HepG2 (cell line): ENCODE data around the gene HRNR. TPM values are rescaled to one million over a fixed set of nuclear protein-coding genes. Genes with fewer than 3 reads are reported as not detected.
"Not testable (repeated sequence)": the region's sequence is repeated elsewhere in the genome, so short reads cannot be mapped to it uniquely, and the experiment has no call there.

Experiments used
- ATAC-seq: fragments of 200-7000 bp; cut with Tn5 transposase; 3 replicates; pipeline ENCODE4 v1.9.1; 2020; ENCODE audit warnings: mild to moderate bottlenecking, moderate library complexity
- BruUV-seq: library from RNA; stranded (reverse); fragments of 400-500 nt; replicated peaks from 2 replicates; lab custom pipeline; 2021; lab: Mats Ljungman, UMichigan
- CTCF ChIA-PET: fragments of 300-600 bp; formaldehyde crosslinking; extraction: SDS; loops from one replicate; lab custom pipeline; 2021; ENCODE audit warnings: low total read pairs, inconsistent platforms, low intra/inter-chr PET ratio; lab: Yijun Ruan, JAX
- POLR2A ChIA-PET: fragments of 350-600 bp; sonication (Branson Sonifier 250); formaldehyde crosslinking; loops from one replicate; lab custom pipeline; 2020; ENCODE audit warnings: antibody characterized with exemption, inconsistent platforms; lab: Yijun Ruan, JAX
- DNase-seq: peaks from one replicate; pipeline ENCODE4 v3.0.0-alpha.2; 2015; ENCODE audit warnings: low spot score
- FAIRE-seq: peaks from 3 replicates; lab custom pipeline; 2011; peaks lifted over from hg19 to GRCh38; lab: Jason Lieb, UNC
- H2AFZ ChIP-seq: one replicate; pipeline ENCODE4 v1.6.1; 2011; ENCODE audit warnings: low read length, inconsistent platforms
- H3K27ac ChIP-seq: fragments of 300-600 bp; 3 replicates; pipeline ENCODE4 v1.8.0; 2011; ENCODE audit warnings: mixed run types, mild to moderate bottlenecking, mixed read lengths, low read length, inconsistent platforms; ENCODE audit not compliant: insufficient read depth; ENCODE audit errors: extremely low read length
- H3K27me3 ChIP-seq, 2 experiments: fragments of 200-600 bp in 1 of 2; 2 replicates in 1 of 2; 3 replicates in 1 of 2; pipeline versions ENCODE4 v1.6.0 to v1.8.0; 2011; ENCODE audit warnings: low read length in 2 of 2, mild to moderate bottlenecking in 2 of 2, moderate library complexity in 2 of 2, inconsistent platforms in 1 of 2; ENCODE audit not compliant: insufficient read depth in 2 of 2, control insufficient read depth in 1 of 2
- H3K36me3 ChIP-seq, 2 experiments: fragments of 200-600 bp in 1 of 2; replicated peaks in 1 of 2; 2 replicates in 1 of 2; 3 replicates in 1 of 2; pipeline versions ENCODE4 v1.5.1 to v1.8.0; 2011; ENCODE audit warnings: low read length in 2 of 2, inconsistent platforms in 1 of 2; ENCODE audit not compliant: insufficient read depth in 2 of 2, control insufficient read depth in 1 of 2
- H3K4me1 ChIP-seq: 2 replicates; pipeline ENCODE4 v1.5.1; 2012; ENCODE audit warnings: low read length, inconsistent platforms; ENCODE audit not compliant: insufficient read depth
- H3K4me2 ChIP-seq: 2 replicates; pipeline ENCODE4 v1.6.0; 2011; ENCODE audit warnings: low read depth, low read length, inconsistent platforms
- H3K4me3 ChIP-seq, 3 experiments: fragments of 200-600 bp in 1 of 3; sonication (generic), shearing (Covaris generic) in 1 of 3; replicated peaks in 1 of 3; 2 replicates each; pipeline ENCODE4 v1.5.1; 2011 to 2016; ENCODE audit warnings: low read length in 3 of 3, inconsistent platforms in 2 of 3, low read depth in 2 of 3, mild to moderate bottlenecking in 2 of 3, control low read depth in 1 of 3, mixed read lengths in 1 of 3; ENCODE audit not compliant: insufficient read depth in 1 of 3
- H3K79me2 ChIP-seq: one replicate; pipeline ENCODE4 v1.6.1; 2011; ENCODE audit warnings: low read length, inconsistent platforms; ENCODE audit not compliant: insufficient read depth
- H3K9ac ChIP-seq: 2 replicates; pipeline ENCODE4 v1.6.0; 2011; ENCODE audit warnings: mild to moderate bottlenecking, low read depth, low read length, inconsistent platforms; ENCODE audit not compliant: insufficient read depth
- H3K9me3 ChIP-seq: 2 replicates; pipeline ENCODE4 v1.5.1; 2012; ENCODE audit warnings: mild to moderate bottlenecking, low read length
- H4K20me1 ChIP-seq: 2 replicates; pipeline ENCODE4 v1.6.0; 2011; ENCODE audit warnings: inconsistent platforms, mild to moderate bottlenecking, low read length, moderate library complexity; ENCODE audit not compliant: insufficient read depth
- KDM2A ChIP-seq: sonication (generic); formaldehyde crosslinking; IDR thresholded peaks from 2 replicates; pipeline ENCODE4 v1.4.0; 2020; ENCODE audit warnings: low read depth, missing genetic modification reagents, borderline replicate concordance
- KMT2B ChIP-seq: IDR thresholded peaks from 2 replicates; pipeline ENCODE4 v1.6.1; 2016; ENCODE audit warnings: missing genetic modification reagents, missing compliant biosample characterization
- TBX2 ChIP-seq: sonication (generic); formaldehyde crosslinking; IDR thresholded peaks from 2 replicates; pipeline ENCODE4 v1.5.0; 2020; ENCODE audit warnings: missing genetic modification reagents, mild to moderate bottlenecking, borderline replicate concordance
- ZNF512 ChIP-seq: sonication (generic); formaldehyde crosslinking; IDR thresholded peaks from 2 replicates; pipeline ENCODE4 v1.4.0; 2020; ENCODE audit warnings: mild to moderate bottlenecking, missing genetic modification reagents
- ZNF619 ChIP-seq: sonication (generic); formaldehyde crosslinking; IDR thresholded peaks from 2 replicates; pipeline ENCODE4 v1.4.0; 2020; ENCODE audit warnings: mild to moderate bottlenecking, missing genetic modification reagents
- ZNF782 ChIP-seq: sonication (generic); formaldehyde crosslinking; IDR thresholded peaks from 2 replicates; pipeline ENCODE4 v1.4.0; 2020; ENCODE audit warnings: missing genetic modification reagents, mild to moderate bottlenecking, borderline replicate concordance
- WGBS: methylation state at CpG from one replicate; pipeline ENCODE4 v1.1.6; 2017; ENCODE audit warnings: low lambda C conversion rate; 5-methylcytosine and 5-hydroxymethylcytosine counted together
- in situ Hi-C: cut with HindIII; loops from 2 replicates; pipeline ENCODE4 v1.10.0; 2017; ENCODE audit warnings: low pct_unique_long_range_greater_than_20kb; ENCODE audit not compliant: extremely low pct_ligation_motif_present
- intact Hi-C: fragments of 100-400 bp; cut with micrococcal nuclease; formaldehyde crosslinking; loops from one replicate; pipeline ENCODE4 v1.10.0; 2022; ENCODE audit not compliant: unreplicated experiment
- polyA plus RNA-seq, 8 experiments: library from polyadenylated mRNA; depleted of rRNA in 3 of 8; stranded (reverse) in 7 of 8; unstranded in 1 of 8; fragments of >200 nt; fragmentation: Illumina TruSeq in 4 of 8; extraction: Trizol in 4 of 8; gene quantifications; 2 replicates each; pipeline versions ENCODE4 v1.2.1 to v1.2.3, GENCODE V29; 2011 to 2016; ENCODE audit warnings: low read depth in 4 of 8, missing spikeins in 1 of 8, mixed read lengths in 1 of 8; ENCODE audit not compliant: insufficient read depth in 1 of 8
- total RNA-seq, 5 experiments: library from RNA; depleted of rRNA; stranded (reverse); fragments of >200 nt; fragmentation: Illumina TruSeq; extraction: Trizol; gene quantifications; 2 replicates each; pipeline ENCODE4 v1.2.3, GENCODE V29; 2016; ENCODE audit warnings: low read depth in 1 of 5
- TF ChIP-seq, protein P1 (sequence below): sonication (generic); formaldehyde crosslinking; IDR thresholded peaks from 2 replicates; pipeline ENCODE4 v1.8.0; 2022; ENCODE audit warnings: low read depth, missing genetic modification reagents
- TF ChIP-seq, protein P2 (sequence below): sonication (generic); formaldehyde crosslinking; IDR thresholded peaks from 2 replicates; pipeline ENCODE4 v1.5.0; 2020; ENCODE audit warnings: missing genetic modification reagents

HRNR gene
- total and polyA plus RNA-seq, 2 of the 13 experiments (the other 11 are each of a cell fraction or from before 2014, with no cell fraction given) = not detected

DNA sequence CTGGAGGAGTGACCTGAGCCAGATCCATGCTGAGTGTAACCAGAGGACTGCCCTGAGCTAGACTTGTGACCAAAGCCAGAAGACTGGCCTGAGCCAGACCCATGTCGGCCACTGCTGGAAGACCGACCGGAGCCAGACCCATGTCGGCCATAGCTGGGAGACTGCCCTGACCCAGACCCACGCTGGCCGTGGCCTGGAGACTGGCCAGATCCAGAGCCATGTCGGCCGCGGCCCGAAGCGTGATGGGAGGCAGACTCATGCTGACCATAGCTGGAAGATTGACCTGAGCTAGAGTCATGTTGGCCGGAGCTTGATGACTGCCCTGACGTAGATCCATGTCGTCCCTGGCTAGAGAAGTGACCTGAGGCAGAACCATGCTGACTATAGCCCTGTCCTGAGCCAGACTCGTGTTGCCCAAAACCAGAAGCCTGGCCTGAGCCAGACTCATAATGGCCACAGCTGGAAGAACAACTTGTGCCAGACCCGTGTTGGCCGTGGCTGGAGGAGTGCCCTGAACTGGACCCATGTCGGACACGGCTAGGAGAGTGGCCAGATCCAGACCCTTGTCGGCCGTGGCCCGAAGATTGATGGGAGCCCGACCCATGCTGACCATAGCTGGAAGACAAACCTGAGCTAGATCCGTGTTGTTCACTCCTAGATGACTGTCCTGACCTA is 5.1 kb downstream of the HRNR start:
- Histone ChIP-seq H2AFZ (no peak overlapping the region), H3K27me3 (no peaks in the 10 kb centered on the region), H3K9me3 (peaks cover 27% of the 10 kb centered on the region), H3K4me2 (no peak overlapping the region), H3K36me3 (no peaks in the 10 kb centered on the region), H3K4me1 (no peaks in the 10 kb centered on the region), H3K79me2 (no peaks in the 10 kb centered on the region), H3K9ac (no peak overlapping the region), H3K27ac (no peak overlapping the region), H3K4me3 (no peak overlapping the region), H4K20me1 (no peaks in the 10 kb centered on the region)
- TF ChIP-seq KDM2A (CRISPR knock-in tag) = no peak
- TF ChIP-seq ZNF782 = no peak
- TF ChIP-seq, protein P1, sequence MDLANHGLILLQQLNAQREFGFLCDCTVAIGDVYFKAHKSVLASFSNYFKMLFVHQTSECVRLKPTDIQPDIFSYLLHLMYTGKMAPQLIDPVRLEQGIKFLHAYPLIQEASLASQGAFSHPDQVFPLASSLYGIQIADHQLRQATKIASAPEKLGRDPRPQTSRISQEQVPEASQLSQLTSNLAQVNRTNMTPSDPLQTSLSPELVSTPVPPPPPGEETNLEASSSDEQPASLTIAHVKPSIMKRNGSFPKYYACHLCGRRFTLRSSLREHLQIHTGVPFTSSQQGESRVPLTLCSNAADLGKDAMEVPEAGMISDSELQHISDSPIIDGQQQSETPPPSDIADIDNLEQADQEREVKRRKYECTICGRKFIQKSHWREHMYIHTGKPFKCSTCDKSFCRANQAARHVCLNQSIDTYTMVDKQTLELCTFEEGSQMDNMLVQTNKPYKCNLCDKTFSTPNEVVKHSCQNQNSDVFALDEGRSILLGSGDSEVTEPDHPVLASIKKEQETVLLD = no peak
- TF ChIP-seq, protein P2, sequence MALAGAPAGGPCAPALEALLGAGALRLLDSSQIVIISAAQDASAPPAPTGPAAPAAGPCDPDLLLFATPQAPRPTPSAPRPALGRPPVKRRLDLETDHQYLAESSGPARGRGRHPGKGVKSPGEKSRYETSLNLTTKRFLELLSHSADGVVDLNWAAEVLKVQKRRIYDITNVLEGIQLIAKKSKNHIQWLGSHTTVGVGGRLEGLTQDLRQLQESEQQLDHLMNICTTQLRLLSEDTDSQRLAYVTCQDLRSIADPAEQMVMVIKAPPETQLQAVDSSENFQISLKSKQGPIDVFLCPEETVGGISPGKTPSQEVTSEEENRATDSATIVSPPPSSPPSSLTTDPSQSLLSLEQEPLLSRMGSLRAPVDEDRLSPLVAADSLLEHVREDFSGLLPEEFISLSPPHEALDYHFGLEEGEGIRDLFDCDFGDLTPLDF (CRISPR knock-in tag) = no peak
- no peak for TF ChIP-seq TBX2 (CRISPR knock-in tag)
- no peak for TF ChIP-seq ZNF512 (CRISPR knock-in tag)
- no peak for TF ChIP-seq ZNF619 (CRISPR knock-in tag)
- no peak for TF ChIP-seq KMT2B (CRISPR knock-in tag)
- DNase-seq (no peak), FAIRE-seq (no peak), ATAC-seq (no peak)
- in situ Hi-C loops = no loop called here
- POLR2A ChIA-PET = no interaction called here
- BruUV-seq = no TSS peak
- CTCF ChIA-PET = no interaction called here
- intact Hi-C loops = no loop called here
- 21% methylated on average over 2 of the region's 24 CpGs for WGBS

GRCh38 chr1:152215604-152216003 is 8.4 kb downstream of the HRNR start:
- DNase-seq, in situ Hi-C loops, H3K27me3 ChIP-seq, BruUV-seq, H3K4me1 ChIP-seq, H3K36me3 ChIP-seq, POLR2A ChIA-PET, H3K4me2 ChIP-seq, H3K27ac ChIP-seq, CTCF ChIA-PET, H4K20me1 ChIP-seq, ATAC-seq, H3K4me3 ChIP-seq, FAIRE-seq, H3K79me2 ChIP-seq, H3K9ac ChIP-seq, intact Hi-C loops, H2AFZ ChIP-seq: not testable (repeated sequence)
- peaks cover 27% of the 10 kb centered on the region for H3K9me3 ChIP-seq
- 21% methylated on average over 6 of the region's 13 CpGs for WGBS
